Panc1 (cell line): ENCODE data around the gene ITGA2.

Experiments used
- POLR2AphosphoS5 ChIP-seq: IDR thresholded peaks from 2 replicates; pipeline ENCODE4 v1.6.1; 2012; ENCODE audit warnings: mild to moderate bottlenecking, low read depth, low read length, moderate library complexity
- SIN3A ChIP-seq: IDR thresholded peaks from 2 replicates; pipeline ENCODE4 v1.6.1; 2012; ENCODE audit warnings: low read depth, mild to moderate bottlenecking, low read length, moderate library complexity, borderline replicate concordance; ENCODE audit not compliant: insufficient read depth
- TCF7L2 ChIP-seq: IDR thresholded peaks from 2 replicates; pipeline ENCODE4 v1.6.1; 2011; ENCODE audit warnings: mild to moderate bottlenecking, low read depth, low read length, inconsistent platforms
- TF ChIP-seq, protein P1 (sequence below): fragments of 450-650 bp; IDR thresholded peaks from 2 replicates; pipeline ENCODE4 v1.5.1; 2017; ENCODE audit warnings: mild to moderate bottlenecking
- TF ChIP-seq, protein P2 (sequence below), 2 experiments: IDR thresholded peaks; 2 replicates each; pipeline ENCODE4 v1.6.1; 2011 to 2012; ENCODE audit warnings: low read depth in 2 of 2, control low read depth in 1 of 2, low read length in 1 of 2, mild to moderate bottlenecking in 1 of 2, moderate library complexity in 1 of 2; ENCODE audit not compliant: insufficient read depth in 1 of 2

DNA sequence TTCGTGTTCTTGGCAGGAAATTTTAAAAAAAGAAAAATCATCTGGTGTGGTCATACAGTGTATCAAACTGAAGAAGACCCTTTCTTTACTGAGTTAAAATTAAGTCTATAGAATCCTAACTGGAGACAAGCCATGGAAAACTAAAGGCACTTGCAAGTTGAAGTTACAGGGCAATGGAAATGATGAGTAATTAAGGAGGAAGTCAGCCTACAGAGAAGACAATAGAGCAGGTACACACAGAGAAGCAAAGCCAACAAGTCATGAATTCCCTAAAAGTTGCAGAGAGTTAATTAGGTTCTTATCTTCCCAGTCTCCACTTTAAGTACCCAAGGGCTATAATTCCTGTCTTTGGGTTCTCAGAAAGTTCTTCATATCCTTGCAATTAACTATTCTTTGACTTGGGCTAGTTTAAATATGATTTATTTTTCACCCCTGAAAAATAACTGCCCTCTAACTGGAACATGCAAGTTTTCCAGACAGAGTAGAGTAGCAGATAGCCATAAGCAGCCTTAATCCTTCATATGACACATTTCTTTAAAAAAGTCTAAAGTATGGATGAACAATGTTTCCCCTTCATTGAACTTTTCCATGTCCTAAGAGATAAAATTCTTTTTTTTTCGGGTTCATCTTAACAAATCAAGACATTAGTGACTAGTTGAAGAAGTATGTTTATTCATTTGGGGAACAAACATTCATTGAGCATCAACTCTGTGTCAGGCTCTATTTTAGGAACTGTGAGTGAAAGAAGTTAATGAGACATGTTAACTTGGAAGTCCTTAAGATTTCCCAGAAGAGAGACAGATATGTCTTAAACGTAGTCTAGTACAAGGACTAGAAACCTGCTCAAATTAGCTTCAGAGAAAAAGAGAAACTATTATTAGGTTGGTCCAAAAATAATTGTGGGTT is 5.2 kb upstream of the ITGA2 start:
- TF ChIP-seq, protein P1, sequence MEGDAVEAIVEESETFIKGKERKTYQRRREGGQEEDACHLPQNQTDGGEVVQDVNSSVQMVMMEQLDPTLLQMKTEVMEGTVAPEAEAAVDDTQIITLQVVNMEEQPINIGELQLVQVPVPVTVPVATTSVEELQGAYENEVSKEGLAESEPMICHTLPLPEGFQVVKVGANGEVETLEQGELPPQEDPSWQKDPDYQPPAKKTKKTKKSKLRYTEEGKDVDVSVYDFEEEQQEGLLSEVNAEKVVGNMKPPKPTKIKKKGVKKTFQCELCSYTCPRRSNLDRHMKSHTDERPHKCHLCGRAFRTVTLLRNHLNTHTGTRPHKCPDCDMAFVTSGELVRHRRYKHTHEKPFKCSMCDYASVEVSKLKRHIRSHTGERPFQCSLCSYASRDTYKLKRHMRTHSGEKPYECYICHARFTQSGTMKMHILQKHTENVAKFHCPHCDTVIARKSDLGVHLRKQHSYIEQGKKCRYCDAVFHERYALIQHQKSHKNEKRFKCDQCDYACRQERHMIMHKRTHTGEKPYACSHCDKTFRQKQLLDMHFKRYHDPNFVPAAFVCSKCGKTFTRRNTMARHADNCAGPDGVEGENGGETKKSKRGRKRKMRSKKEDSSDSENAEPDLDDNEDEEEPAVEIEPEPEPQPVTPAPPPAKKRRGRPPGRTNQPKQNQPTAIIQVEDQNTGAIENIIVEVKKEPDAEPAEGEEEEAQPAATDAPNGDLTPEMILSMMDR, result no peak
- TF ChIP-seq POLR2AphosphoS5 (no peak), SIN3A (no peak), TCF7L2 (no peak)
- TF ChIP-seq, protein P2, sequence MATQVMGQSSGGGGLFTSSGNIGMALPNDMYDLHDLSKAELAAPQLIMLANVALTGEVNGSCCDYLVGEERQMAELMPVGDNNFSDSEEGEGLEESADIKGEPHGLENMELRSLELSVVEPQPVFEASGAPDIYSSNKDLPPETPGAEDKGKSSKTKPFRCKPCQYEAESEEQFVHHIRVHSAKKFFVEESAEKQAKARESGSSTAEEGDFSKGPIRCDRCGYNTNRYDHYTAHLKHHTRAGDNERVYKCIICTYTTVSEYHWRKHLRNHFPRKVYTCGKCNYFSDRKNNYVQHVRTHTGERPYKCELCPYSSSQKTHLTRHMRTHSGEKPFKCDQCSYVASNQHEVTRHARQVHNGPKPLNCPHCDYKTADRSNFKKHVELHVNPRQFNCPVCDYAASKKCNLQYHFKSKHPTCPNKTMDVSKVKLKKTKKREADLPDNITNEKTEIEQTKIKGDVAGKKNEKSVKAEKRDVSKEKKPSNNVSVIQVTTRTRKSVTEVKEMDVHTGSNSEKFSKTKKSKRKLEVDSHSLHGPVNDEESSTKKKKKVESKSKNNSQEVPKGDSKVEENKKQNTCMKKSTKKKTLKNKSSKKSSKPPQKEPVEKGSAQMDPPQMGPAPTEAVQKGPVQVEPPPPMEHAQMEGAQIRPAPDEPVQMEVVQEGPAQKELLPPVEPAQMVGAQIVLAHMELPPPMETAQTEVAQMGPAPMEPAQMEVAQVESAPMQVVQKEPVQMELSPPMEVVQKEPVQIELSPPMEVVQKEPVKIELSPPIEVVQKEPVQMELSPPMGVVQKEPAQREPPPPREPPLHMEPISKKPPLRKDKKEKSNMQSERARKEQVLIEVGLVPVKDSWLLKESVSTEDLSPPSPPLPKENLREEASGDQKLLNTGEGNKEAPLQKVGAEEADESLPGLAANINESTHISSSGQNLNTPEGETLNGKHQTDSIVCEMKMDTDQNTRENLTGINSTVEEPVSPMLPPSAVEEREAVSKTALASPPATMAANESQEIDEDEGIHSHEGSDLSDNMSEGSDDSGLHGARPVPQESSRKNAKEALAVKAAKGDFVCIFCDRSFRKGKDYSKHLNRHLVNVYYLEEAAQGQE (IDR thresholded peaks at IDR 0.05; ENCODE audit: insufficient read depth in 1 of 2, low read depth in 2 of 2, low read length in 1 of 2), result no peak
